Measurements from ENCODE around the gene ZNF415.

DNA sequence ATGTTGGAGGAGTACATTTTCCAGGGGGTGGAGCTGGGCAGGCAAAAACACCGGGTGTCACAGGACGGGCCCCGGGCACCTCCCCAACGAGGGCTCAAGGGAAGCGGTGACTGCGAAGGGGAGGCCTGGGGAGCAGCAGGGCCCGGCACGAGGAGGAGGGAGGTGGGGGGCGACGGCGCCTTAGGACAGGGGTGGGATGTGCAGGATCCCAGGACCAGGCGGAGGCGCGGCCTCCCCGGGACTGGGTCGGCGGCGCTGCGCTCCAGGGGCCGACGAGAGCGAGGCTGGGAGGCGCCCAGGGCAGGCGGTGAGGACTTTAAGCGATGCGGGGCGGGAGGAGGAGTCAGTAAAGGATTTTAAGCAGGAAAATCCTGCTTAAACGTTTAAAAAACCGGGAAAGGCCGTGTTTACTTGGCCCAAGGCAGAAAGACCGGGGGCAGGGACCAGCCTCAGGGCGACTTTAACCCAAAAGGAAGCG, 29.9 kb downstream of the ZNF415 start:
- TF ChIP-seq, protein P1, sequence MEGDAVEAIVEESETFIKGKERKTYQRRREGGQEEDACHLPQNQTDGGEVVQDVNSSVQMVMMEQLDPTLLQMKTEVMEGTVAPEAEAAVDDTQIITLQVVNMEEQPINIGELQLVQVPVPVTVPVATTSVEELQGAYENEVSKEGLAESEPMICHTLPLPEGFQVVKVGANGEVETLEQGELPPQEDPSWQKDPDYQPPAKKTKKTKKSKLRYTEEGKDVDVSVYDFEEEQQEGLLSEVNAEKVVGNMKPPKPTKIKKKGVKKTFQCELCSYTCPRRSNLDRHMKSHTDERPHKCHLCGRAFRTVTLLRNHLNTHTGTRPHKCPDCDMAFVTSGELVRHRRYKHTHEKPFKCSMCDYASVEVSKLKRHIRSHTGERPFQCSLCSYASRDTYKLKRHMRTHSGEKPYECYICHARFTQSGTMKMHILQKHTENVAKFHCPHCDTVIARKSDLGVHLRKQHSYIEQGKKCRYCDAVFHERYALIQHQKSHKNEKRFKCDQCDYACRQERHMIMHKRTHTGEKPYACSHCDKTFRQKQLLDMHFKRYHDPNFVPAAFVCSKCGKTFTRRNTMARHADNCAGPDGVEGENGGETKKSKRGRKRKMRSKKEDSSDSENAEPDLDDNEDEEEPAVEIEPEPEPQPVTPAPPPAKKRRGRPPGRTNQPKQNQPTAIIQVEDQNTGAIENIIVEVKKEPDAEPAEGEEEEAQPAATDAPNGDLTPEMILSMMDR (IDR thresholded peaks at IDR 0.05), result no peak
- TF ChIP-seq POLR2A (IDR thresholded peaks at IDR 0.05), result no peak
- no peak for TF ChIP-seq EP300 (IDR thresholded peaks at IDR 0.05)
